Measurements from ENCODE around the gene GBGT1.

DNA sequence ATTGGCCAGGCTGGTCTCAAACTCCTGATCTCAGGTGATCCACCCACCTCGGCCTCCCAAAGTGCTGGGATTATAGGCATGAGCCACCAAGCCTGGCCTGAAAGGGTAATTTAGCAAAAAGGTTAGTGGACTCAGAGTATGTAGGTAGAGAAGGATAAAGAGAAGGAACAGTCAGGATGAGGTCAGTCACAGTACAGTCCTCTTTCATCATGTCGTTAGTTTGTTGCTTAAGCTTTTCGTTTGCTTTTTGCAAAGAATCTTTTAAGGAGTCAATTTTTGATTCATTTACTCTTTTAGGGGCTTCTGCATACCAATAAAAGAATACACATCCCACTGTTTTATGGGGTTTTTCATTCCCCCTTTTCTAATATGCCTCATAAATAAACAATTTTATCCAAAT lies 17.8 kb upstream of the GBGT1 start:
- TF ChIP-seq, protein P1, sequence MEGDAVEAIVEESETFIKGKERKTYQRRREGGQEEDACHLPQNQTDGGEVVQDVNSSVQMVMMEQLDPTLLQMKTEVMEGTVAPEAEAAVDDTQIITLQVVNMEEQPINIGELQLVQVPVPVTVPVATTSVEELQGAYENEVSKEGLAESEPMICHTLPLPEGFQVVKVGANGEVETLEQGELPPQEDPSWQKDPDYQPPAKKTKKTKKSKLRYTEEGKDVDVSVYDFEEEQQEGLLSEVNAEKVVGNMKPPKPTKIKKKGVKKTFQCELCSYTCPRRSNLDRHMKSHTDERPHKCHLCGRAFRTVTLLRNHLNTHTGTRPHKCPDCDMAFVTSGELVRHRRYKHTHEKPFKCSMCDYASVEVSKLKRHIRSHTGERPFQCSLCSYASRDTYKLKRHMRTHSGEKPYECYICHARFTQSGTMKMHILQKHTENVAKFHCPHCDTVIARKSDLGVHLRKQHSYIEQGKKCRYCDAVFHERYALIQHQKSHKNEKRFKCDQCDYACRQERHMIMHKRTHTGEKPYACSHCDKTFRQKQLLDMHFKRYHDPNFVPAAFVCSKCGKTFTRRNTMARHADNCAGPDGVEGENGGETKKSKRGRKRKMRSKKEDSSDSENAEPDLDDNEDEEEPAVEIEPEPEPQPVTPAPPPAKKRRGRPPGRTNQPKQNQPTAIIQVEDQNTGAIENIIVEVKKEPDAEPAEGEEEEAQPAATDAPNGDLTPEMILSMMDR (conservative IDR thresholded peaks at IDR 0.05; ENCODE audit: low read depth, low read length) = no peak
- TF ChIP-seq EZH2 (IDR thresholded peaks at IDR 0.05; ENCODE audit: low read length, unreplicated experiment) = no peak
